CD1c-positive myeloid dendritic cell (primary cell): ENCODE measurements around the gene GDPD5.

Source experiments
- DNase-seq: peaks from one replicate; pipeline ENCODE4 v3.0.0-alpha.2; 2016; ENCODE audit errors: extremely low spot score

GDPD5 gene

GRCh38 chr11:75449271-75449670 lies 76.5 kb downstream of the GDPD5 start:
- no peak for DNase-seq

GRCh38 chr11:75447415-75447814 lies 78.3 kb downstream of the GDPD5 start:
- DNase-seq, result no peak

GRCh38 chr11:75445315-75445953 lies 80.3 kb downstream of the GDPD5 start:
- DNase-seq, result peak; percentile 69

GRCh38 chr11:75443043-75443442 lies 82.7 kb downstream of the GDPD5 start:
- DNase-seq, result no peak

GRCh38 chr11:75442161-75442885 lies 83.4 kb downstream of the GDPD5 start:
- no peak for DNase-seq

GRCh38 chr11:75441804-75442132 lies 84.0 kb downstream of the GDPD5 start:
- no peak for DNase-seq

GRCh38 chr11:75440960-75441803 lies 84.6 kb downstream of the GDPD5 start:
- no peak for DNase-seq

- no peak for DNase-seq
Observed at GRCh38 chr11:75439495-75440120, 86.1 kb downstream of the GDPD5 start.

- no peak for DNase-seq
Observed at GRCh38 chr11:75439026-75439425, 86.7 kb downstream of the GDPD5 start.

GRCh38 chr11:75437966-75438659 lies 87.6 kb downstream of the GDPD5 start:
- no peak for DNase-seq

- DNase-seq, result no peak
Observed at GRCh38 chr11:75436806-75437205, 88.9 kb downstream of the GDPD5 start.

GRCh38 chr11:75435571-75435925 lies 90.2 kb downstream of the GDPD5 start:
- no peak for DNase-seq

- DNase-seq, result no peak
Observed at GRCh38 chr11:75434886-75435570, 90.7 kb downstream of the GDPD5 start.

- no peak for DNase-seq
Observed at GRCh38 chr11:75434051-75434450, 91.7 kb downstream of the GDPD5 start.

- no peak for DNase-seq
Observed at GRCh38 chr11:75433443-75433842, 92.3 kb downstream of the GDPD5 start.

GRCh38 chr11:75432911-75433321 lies 92.8 kb downstream of the GDPD5 start, which contains the start of gene KLHL35:
KLHL35 (minus strand) TSS chr11:75433203; CDS start chr11:75430629, 2,574 bp downstream.
- DNase-seq, result no peak

GRCh38 chr11:75431533-75432525 lies 93.9 kb downstream of the GDPD5 start:
- DNase-seq, result no peak

- DNase-seq, result peak; percentile 38
Observed at GRCh38 chr11:75430714-75431532, 94.8 kb downstream of the GDPD5 start.
